ENCODE measurements around the gene ZFAND2B.

DNA sequence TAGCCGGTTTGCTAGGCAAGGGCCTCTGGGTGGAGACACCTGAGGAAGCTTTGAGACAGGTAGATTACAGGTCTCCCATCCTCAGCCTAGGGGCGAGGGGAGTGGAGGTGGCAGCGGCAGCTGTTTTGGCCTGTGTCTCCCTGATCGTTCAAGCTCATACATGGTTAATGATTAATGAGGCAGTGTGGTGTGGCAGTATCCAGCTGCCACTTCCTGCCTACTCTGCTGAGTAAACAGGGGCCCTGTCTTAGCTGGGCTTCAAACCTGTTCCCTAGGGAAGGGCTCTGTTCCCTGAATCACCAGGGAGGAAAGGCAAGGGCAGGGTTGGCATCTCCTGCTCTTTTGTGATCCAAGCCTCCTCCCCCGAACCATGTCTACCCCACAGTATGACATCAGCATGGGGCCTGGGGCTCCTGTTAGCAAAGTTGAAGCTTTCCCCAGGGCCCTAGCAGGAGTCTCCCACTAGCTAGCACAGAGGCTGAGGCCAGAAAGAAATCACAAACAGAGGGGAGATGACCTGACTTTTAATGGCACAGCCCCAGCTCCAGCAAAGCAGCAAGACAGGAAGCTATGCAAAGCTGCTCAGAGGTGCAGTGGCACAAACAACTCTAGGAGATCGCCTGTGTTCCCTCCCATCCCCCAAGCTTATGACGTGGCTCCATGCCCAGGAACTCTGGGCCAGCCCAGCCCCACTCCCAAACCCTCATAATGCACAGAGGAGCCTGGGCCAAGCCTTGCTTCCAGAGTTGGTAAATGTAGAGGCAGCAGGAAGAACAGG, 42.8 kb downstream of the ZFAND2B start:
- TF ChIP-seq SIN3A (IDR thresholded peaks at IDR 0.05; ENCODE audit: borderline replicate concordance, insufficient read depth, low read length) (no peak), POLR2AphosphoS5 (IDR thresholded peaks at IDR 0.05; ENCODE audit: low read depth, low read length) (no peak; the same call in 1 of the 2 replicates), FOXP2 (optimal IDR thresholded peaks at IDR 0.05; ENCODE audit: borderline replicate concordance, extremely low read depth, extremely low read length, insufficient read depth) (no peak), TAF1 (IDR thresholded peaks at IDR 0.05; ENCODE audit: borderline replicate concordance, insufficient read depth, low read length) (no peak)
